HepG2 (cell line): ENCODE data around the gene RFX2. TPM values are rescaled to one million over a fixed set of nuclear protein-coding genes. Genes with fewer than 3 reads are reported as not detected.

Experiments
- BORCS8-MEF2B ChIP-seq: sonication (generic); formaldehyde crosslinking; IDR thresholded peaks from 2 replicates; pipeline ENCODE4 v1.8.0; 2022; ENCODE audit warnings: mild to moderate bottlenecking, missing genetic modification reagents
- CC2D1A ChIP-seq: sonication (generic); formaldehyde crosslinking; IDR thresholded peaks from 2 replicates; pipeline ENCODE4 v1.8.1; 2023; ENCODE audit warnings: mild to moderate bottlenecking, missing genetic modification reagents
- FOXA1 ChIP-seq, 2 experiments: fragments of 450-650 bp in 1 of 2; sonication (generic) in 1 of 2; formaldehyde crosslinking in 1 of 2; IDR thresholded peaks; 2 replicates each; pipeline versions ENCODE4 v1.4.0 to v1.6.1; 2016 to 2020; ENCODE audit warnings: missing genetic modification reagents in 1 of 2
- GATAD1 ChIP-seq: IDR thresholded peaks from 2 replicates; pipeline ENCODE4 v1.6.1; 2016; ENCODE audit warnings: missing genetic modification reagents, missing compliant biosample characterization
- HDAC1 ChIP-seq: sonication (generic); formaldehyde crosslinking; IDR thresholded peaks from 2 replicates; pipeline ENCODE4 v1.5.1; 2020; ENCODE audit warnings: mild to moderate bottlenecking, missing genetic modification reagents
- HINFP ChIP-seq: sonication (generic); formaldehyde crosslinking; IDR thresholded peaks from 2 replicates; pipeline ENCODE4 v1.4.0; 2020; ENCODE audit warnings: low read depth, mild to moderate bottlenecking, missing genetic modification reagents
- JARID2 ChIP-seq: sonication (generic); formaldehyde crosslinking; IDR thresholded peaks from 2 replicates; pipeline ENCODE4 v1.8.1; 2023; ENCODE audit warnings: missing genetic modification reagents, inconsistent platforms; ENCODE audit not compliant: insufficient replicate concordance
- SMAD9 ChIP-seq: sonication (generic); formaldehyde crosslinking; IDR thresholded peaks from 2 replicates; pipeline ENCODE4 v1.5.1; 2020; ENCODE audit warnings: mild to moderate bottlenecking, missing genetic modification reagents
- SMC3 ChIP-seq: IDR thresholded peaks from 2 replicates; pipeline ENCODE4 v1.6.1; 2011; ENCODE audit warnings: low read length, improper control_type of control experiment
- SRSF1 ChIP-seq: fragments of 200-400 bp; formaldehyde crosslinking; optimal IDR thresholded peaks from 2 replicates; pipeline ENCODE3; 2017; ENCODE audit warnings: mild to moderate bottlenecking, low read depth, low read length, moderate library complexity
- THYN1 ChIP-seq: sonication (generic); formaldehyde crosslinking; IDR thresholded peaks from 2 replicates; pipeline ENCODE4 v1.8.1; 2023; ENCODE audit warnings: low read depth, mild to moderate bottlenecking, moderate library complexity, missing genetic modification reagents, borderline replicate concordance
- ZFYVE20 ChIP-seq: sonication (generic); formaldehyde crosslinking; IDR thresholded peaks from 2 replicates; pipeline ENCODE4 v1.8.0; 2023; ENCODE audit warnings: low read depth, mild to moderate bottlenecking, moderate library complexity, missing genetic modification reagents, borderline replicate concordance
- ZNF296 ChIP-seq: sonication (generic); formaldehyde crosslinking; conservative IDR thresholded peaks from 2 replicates; pipeline ENCODE4 v1.5.0; 2020; ENCODE audit warnings: mild to moderate bottlenecking, missing genetic modification reagents
- ZNF737 ChIP-seq: sonication (generic); formaldehyde crosslinking; IDR thresholded peaks from 2 replicates; pipeline ENCODE4 v1.5.0; 2020; ENCODE audit warnings: missing genetic modification reagents, mild to moderate bottlenecking, borderline replicate concordance
- ZNF773 ChIP-seq: sonication (generic); formaldehyde crosslinking; IDR thresholded peaks from 2 replicates; pipeline ENCODE4 v1.4.0; 2020; ENCODE audit warnings: missing genetic modification reagents, borderline replicate concordance
- polyA plus RNA-seq, 8 experiments: library from polyadenylated mRNA; depleted of rRNA in 3 of 8; stranded (reverse) in 7 of 8; unstranded in 1 of 8; fragments of >200 nt; fragmentation: Illumina TruSeq in 4 of 8; extraction: Trizol in 4 of 8; gene quantifications; 2 replicates each; pipeline versions ENCODE4 v1.2.1 to v1.2.3, GENCODE V29; 2011 to 2016; ENCODE audit warnings: low read depth in 4 of 8, missing spikeins in 1 of 8, mixed read lengths in 1 of 8; ENCODE audit not compliant: insufficient read depth in 1 of 8
- total RNA-seq, 5 experiments: library from RNA; depleted of rRNA; stranded (reverse); fragments of >200 nt; fragmentation: Illumina TruSeq; extraction: Trizol; gene quantifications; 2 replicates each; pipeline ENCODE4 v1.2.3, GENCODE V29; 2016; ENCODE audit warnings: low read depth in 1 of 5
- TF ChIP-seq, protein P1 (sequence below): sonication (generic); formaldehyde crosslinking; IDR thresholded peaks from 2 replicates; pipeline ENCODE4 v1.5.0; 2020; ENCODE audit warnings: mild to moderate bottlenecking, missing genetic modification reagents, borderline replicate concordance
- TF ChIP-seq, protein P2 (sequence below): sonication (generic); IDR thresholded peaks from 2 replicates; pipeline ENCODE4 v1.6.1; 2016; ENCODE audit warnings: low read depth, borderline replicate concordance
- TF ChIP-seq, protein P3 (sequence below): sonication (generic); formaldehyde crosslinking; IDR thresholded peaks from 2 replicates; pipeline ENCODE4 v1.8.0; 2022; ENCODE audit warnings: mild to moderate bottlenecking, missing genetic modification reagents

Gene RFX2
- total and polyA plus RNA-seq, 2 of the 13 experiments (the other 11 are each of a cell fraction or from before 2014, with no cell fraction given) = 2.8 to 3.3 TPM

- peak; percentile 87 for TF ChIP-seq GATAD1 (CRISPR knock-in tag)
- TF ChIP-seq THYN1 (CRISPR knock-in tag) = peak; percentile 94; the same call in 1 of the 2 replicates
- TF ChIP-seq, protein P1, sequence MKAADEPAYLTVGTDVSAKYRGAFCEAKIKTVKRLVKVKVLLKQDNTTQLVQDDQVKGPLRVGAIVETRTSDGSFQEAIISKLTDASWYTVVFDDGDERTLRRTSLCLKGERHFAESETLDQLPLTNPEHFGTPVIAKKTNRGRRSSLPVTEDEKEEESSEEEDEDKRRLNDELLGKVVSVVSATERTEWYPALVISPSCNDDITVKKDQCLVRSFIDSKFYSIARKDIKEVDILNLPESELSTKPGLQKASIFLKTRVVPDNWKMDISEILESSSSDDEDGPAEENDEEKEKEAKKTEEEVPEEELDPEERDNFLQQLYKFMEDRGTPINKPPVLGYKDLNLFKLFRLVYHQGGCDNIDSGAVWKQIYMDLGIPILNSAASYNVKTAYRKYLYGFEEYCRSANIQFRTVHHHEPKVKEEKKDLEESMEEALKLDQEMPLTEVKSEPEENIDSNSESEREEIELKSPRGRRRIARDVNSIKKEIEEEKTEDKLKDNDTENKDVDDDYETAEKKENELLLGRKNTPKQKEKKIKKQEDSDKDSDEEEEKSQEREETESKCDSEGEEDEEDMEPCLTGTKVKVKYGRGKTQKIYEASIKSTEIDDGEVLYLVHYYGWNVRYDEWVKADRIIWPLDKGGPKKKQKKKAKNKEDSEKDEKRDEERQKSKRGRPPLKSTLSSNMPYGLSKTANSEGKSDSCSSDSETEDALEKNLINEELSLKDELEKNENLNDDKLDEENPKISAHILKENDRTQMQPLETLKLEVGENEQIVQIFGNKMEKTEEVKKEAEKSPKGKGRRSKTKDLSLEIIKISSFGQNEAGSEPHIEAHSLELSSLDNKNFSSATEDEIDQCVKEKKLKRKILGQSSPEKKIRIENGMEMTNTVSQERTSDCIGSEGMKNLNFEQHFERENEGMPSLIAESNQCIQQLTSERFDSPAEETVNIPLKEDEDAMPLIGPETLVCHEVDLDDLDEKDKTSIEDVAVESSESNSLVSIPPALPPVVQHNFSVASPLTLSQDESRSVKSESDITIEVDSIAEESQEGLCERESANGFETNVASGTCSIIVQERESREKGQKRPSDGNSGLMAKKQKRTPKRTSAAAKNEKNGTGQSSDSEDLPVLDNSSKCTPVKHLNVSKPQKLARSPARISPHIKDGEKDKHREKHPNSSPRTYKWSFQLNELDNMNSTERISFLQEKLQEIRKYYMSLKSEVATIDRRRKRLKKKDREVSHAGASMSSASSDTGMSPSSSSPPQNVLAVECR (CRISPR knock-in tag) = peak; percentile 91
- peak; percentile 99 for TF ChIP-seq HINFP (CRISPR knock-in tag)
- peak; percentile 100 for TF ChIP-seq SMAD9 (CRISPR knock-in tag)
- TF ChIP-seq, protein P2, sequence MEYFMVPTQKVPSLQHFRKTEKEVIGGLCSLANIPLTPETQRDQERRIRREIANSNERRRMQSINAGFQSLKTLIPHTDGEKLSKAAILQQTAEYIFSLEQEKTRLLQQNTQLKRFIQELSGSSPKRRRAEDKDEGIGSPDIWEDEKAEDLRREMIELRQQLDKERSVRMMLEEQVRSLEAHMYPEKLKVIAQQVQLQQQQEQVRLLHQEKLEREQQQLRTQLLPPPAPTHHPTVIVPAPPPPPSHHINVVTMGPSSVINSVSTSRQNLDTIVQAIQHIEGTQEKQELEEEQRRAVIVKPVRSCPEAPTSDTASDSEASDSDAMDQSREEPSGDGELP = peak; percentile 7; the same call in 1 of the 2 replicates
- no peak for TF ChIP-seq FOXA1 (IDR thresholded peaks at IDR 0.05)
- TF ChIP-seq FOXA1 (CRISPR knock-in tag; IDR thresholded peaks at IDR 0.05) = peak; percentile 59
- no peak for TF ChIP-seq SMC3
- peak; percentile 100 for TF ChIP-seq BORCS8-MEF2B (CRISPR knock-in tag)
- peak; percentile 98 for TF ChIP-seq JARID2 (CRISPR knock-in tag)
- peak; percentile 85; the same call in 1 of the 2 replicates for TF ChIP-seq ZNF737 (CRISPR knock-in tag)
- peak; percentile 39 for TF ChIP-seq SRSF1
- peak; percentile 98 for TF ChIP-seq ZNF296
- TF ChIP-seq, protein P3, sequence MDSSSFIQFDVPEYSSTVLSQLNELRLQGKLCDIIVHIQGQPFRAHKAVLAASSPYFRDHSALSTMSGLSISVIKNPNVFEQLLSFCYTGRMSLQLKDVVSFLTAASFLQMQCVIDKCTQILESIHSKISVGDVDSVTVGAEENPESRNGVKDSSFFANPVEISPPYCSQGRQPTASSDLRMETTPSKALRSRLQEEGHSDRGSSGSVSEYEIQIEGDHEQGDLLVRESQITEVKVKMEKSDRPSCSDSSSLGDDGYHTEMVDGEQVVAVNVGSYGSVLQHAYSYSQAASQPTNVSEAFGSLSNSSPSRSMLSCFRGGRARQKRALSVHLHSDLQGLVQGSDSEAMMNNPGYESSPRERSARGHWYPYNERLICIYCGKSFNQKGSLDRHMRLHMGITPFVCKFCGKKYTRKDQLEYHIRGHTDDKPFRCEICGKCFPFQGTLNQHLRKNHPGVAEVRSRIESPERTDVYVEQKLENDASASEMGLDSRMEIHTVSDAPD = peak; percentile 98
- peak; percentile 99 for TF ChIP-seq ZFYVE20 (CRISPR knock-in tag)
- TF ChIP-seq CC2D1A (CRISPR knock-in tag) = peak; percentile 99
- TF ChIP-seq HDAC1 (CRISPR knock-in tag) = peak; percentile 92
- peak; percentile 100 for TF ChIP-seq ZNF773 (CRISPR knock-in tag)
Measured at GRCh38 chr19:5977785-5978605, 132.3 kb downstream of the RFX2 start, which contains the start of gene RANBP3 (continued).
